B cell (primary cell): ENCODE measurements around the gene KLF11. TPM values are rescaled to one million over a fixed set of nuclear protein-coding genes. Genes with fewer than 3 reads are reported as not detected.

Source experiments
- ATAC-seq: fragments of 200-7000 bp; cut with Tn5 transposase; one replicate; pipeline ENCODE4 v1.10.0; 2021; ENCODE audit warnings: low read depth, mild to moderate bottlenecking, moderate number of reproducible peaks, moderate library complexity
- CTCF ChIA-PET: fragments of 350-600 bp; sonication (Branson Sonifier 250); formaldehyde crosslinking; loops from one replicate; lab custom pipeline; 2021; ENCODE audit warnings: antibody characterized with exemption, inconsistent platforms; lab: Charles Lee
- POLR2A ChIA-PET: fragments of 350-600 bp; sonication (Branson Sonifier 250); formaldehyde crosslinking; loops from one replicate; lab custom pipeline; 2021; ENCODE audit warnings: antibody characterized with exemption; lab: Charles Lee
- DNase-seq: peaks from one replicate; pipeline ENCODE4 v3.0.0; 2013
- H2AFZ ChIP-seq: 2 replicates; pipeline ENCODE4 v1.6.1; 2012; ENCODE audit warnings: mild to moderate bottlenecking, low read depth, low read length; ENCODE audit not compliant: insufficient read depth, poor library complexity, severe bottlenecking
- H3K27ac ChIP-seq, 2 donors: 1 replicate in 1 of 2; 2 replicates in 1 of 2; pipeline ENCODE4 v1.5.1; 2012 to 2013; ENCODE audit warnings: low read length in 2 of 2, mild to moderate bottlenecking in 2 of 2, moderate library complexity in 1 of 2
- H3K27me3 ChIP-seq, 4 experiments: fragments of 200-600 bp in 1 of 4; sonication (generic) in 1 of 4; replicated peaks in 1 of 4; 1 replicate in 2 of 4; 2 replicates in 2 of 4; pipeline versions ENCODE4 v1.6.1 to v1.7.0; 2013 to 2016; ENCODE audit warnings: low read length in 3 of 4, mild to moderate bottlenecking in 2 of 4, mixed read lengths in 1 of 4, moderate library complexity in 1 of 4; ENCODE audit not compliant: insufficient read depth in 4 of 4, control insufficient read depth in 3 of 4; ENCODE audit errors: control extremely low read depth in 1 of 4
- H3K36me3 ChIP-seq, 2 experiments: replicated peaks in 1 of 2; 1 replicate in 1 of 2; 2 replicates in 1 of 2; pipeline versions ENCODE4 v1.6.1 to v1.7.1; 2013; ENCODE audit warnings: low read length in 1 of 2; ENCODE audit not compliant: insufficient read depth in 2 of 2, control insufficient read depth in 1 of 2; ENCODE audit errors: control extremely low read depth in 1 of 2, extremely low read depth in 1 of 2
- H3K4me1 ChIP-seq, 2 donors: fragments of 200-600 bp in 1 of 2; sonication (generic) in 1 of 2; 1 replicate in 1 of 2; 2 replicates in 1 of 2; pipeline versions ENCODE4 v1.5.1 to v1.6.1; 2013 to 2017; ENCODE audit warnings: low read length in 2 of 2; ENCODE audit not compliant: control insufficient read depth in 2 of 2, insufficient read depth in 2 of 2
- H3K4me2 ChIP-seq: replicated peaks from 2 replicates; pipeline ENCODE3; 2012; ENCODE audit warnings: mild to moderate bottlenecking, low read depth, low read length; ENCODE audit not compliant: poor library complexity, severe bottlenecking
- H3K4me3 ChIP-seq, 5 experiments: fragments of 200-600 bp in 1 of 5; sonication (generic) in 1 of 5; 1 replicate in 3 of 5; 2 replicates in 2 of 5; pipeline versions ENCODE4 v1.5.1 to v1.7.0; 2011 to 2016; ENCODE audit warnings: low read length in 4 of 5, mild to moderate bottlenecking in 4 of 5, low read depth in 2 of 5, control low read depth in 1 of 5, moderate library complexity in 1 of 5; ENCODE audit not compliant: insufficient read depth in 1 of 5; ENCODE audit errors: control extremely low read depth in 1 of 5, extremely low read depth in 1 of 5
- H3K79me2 ChIP-seq: fragments of 200-600 bp; sonication (generic); one replicate; pipeline ENCODE4 v1.6.0; 2016; ENCODE audit warnings: low read length; ENCODE audit not compliant: control insufficient read depth, insufficient read depth
- H3K9ac ChIP-seq: fragments of 200-600 bp; sonication (generic); 2 replicates; pipeline ENCODE4 v1.6.1; 2017; ENCODE audit warnings: mild to moderate bottlenecking, low read length, moderate library complexity
- H3K9me3 ChIP-seq, 3 donors: one replicate each; pipeline versions ENCODE4 v1.6.1 to v1.7.1; 2013; ENCODE audit warnings: low read length in 2 of 3; ENCODE audit not compliant: control insufficient read depth in 2 of 3, insufficient read depth in 1 of 3; ENCODE audit errors: control extremely low read depth in 1 of 3
- H4K20me1 ChIP-seq: 2 replicates; pipeline ENCODE4 v1.6.0; 2012; ENCODE audit warnings: mild to moderate bottlenecking, low read length; ENCODE audit not compliant: insufficient read depth, control insufficient read depth, poor library complexity, severe bottlenecking
- H3K27ac Mint-ChIP-seq: one replicate; pipeline ENCODE4 v1.8.0; 2021; ENCODE audit warnings: mixed read lengths
- H3K27me3 Mint-ChIP-seq: one replicate; pipeline ENCODE4 v1.8.0; 2021; ENCODE audit warnings: mixed read lengths
- H3K4me1 Mint-ChIP-seq: one replicate; pipeline ENCODE4 v1.8.0; 2021; ENCODE audit warnings: mixed read lengths
- H3K4me3 Mint-ChIP-seq: one replicate; pipeline ENCODE4 v1.8.0; 2021; ENCODE audit warnings: mixed read lengths
- H3K9me3 Mint-ChIP-seq: one replicate; pipeline ENCODE4 v1.8.0; 2022; ENCODE audit warnings: mixed read lengths; ENCODE audit not compliant: insufficient read depth
- EZH2 ChIP-seq: IDR thresholded peaks from 2 replicates; pipeline ENCODE4 v1.6.1; 2012; ENCODE audit warnings: borderline replicate concordance, low read depth, mild to moderate bottlenecking, moderate library complexity, low read length; ENCODE audit not compliant: insufficient read depth, poor library complexity, severe bottlenecking
- WGBS: methylation state at CpG from one replicate; pipeline ENCODE4 v1.1.5; 2013; ENCODE audit warnings: missing lambda C conversion rate; ENCODE audit not compliant: insufficient coverage; 5-methylcytosine and 5-hydroxymethylcytosine counted together
- intact Hi-C: fragments of 100-400 bp; cut with micrococcal nuclease; formaldehyde crosslinking; loops from one replicate; pipeline ENCODE4 v1.10.0; 2022
- polyA plus RNA-seq: library from polyadenylated mRNA; depleted of rRNA; stranded (reverse); fragments of >200 nt; gene quantifications from 2 replicates; pipeline ENCODE4 v1.2.3, GENCODE V29; 2012
- total RNA-seq, 2 donors: library from RNA; stranded (reverse); fragments of 120-200 nt in 1 of 2; gene quantifications; 1 replicate in 1 of 2; 2 replicates in 1 of 2; pipeline versions ENCODE4 v1.2.3 to v1.2.4, GENCODE V29; 2013 to 2022
- TF ChIP-seq, protein P1 (sequence below): fragments of 200-600 bp; IDR thresholded peaks from one replicate; pipeline ENCODE4 v1.8.0; 2022; ENCODE audit warnings: antibody characterized with exemption, mild to moderate bottlenecking

Gene KLF11
- total and polyA plus RNA-seq, 2 donors (not counting 1 experiment from before 2014, with no cell fraction given): 20.8 to 48.4 TPM

DNA sequence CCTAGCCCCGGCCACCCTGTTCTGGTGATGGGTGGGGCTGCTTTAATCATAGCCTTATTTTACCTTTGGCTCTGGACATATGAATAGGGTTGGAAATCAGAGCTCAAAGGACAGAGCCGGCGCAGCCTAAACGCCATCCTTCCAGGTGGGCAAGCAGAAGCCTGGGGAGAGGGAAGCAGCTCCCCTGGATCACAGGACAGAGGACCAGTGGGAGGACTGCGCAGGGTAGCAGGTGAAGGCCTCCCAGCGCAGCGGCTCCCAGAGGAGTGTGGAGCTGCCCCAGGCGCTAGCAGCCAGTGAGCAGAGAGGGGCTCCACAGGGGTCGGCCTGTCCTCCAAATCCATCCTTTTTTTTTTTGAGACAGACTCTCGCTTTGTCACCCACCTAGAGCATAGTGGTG lies 53.3 kb downstream of the KLF11 start:
- intact Hi-C loops: loop anchor here (1.0 kb wide), 1 partner anchor 24 kb away; no protein-coding TSS in a partner anchor
- CTCF ChIA-PET: interaction anchor here (0.6 to 12.9 kb wide), 14 partner anchors 9 to 567 kb away, joined by 3 to 143 read pairs (median 4); no protein-coding TSS in a partner anchor
- WGBS: 92% methylated on average over 10 of the region's 10 CpGs
- Histone ChIP-seq H3K9ac (no peak overlapping the region), H3K4me3 (no peak overlapping the region), H3K36me3 (no peaks in the 10 kb centered on the region), H3K27ac (no peak overlapping the region), H3K9me3 (peaks cover 0 to 10% (median 4%) of the 10 kb centered on the region in 3 donors), H3K4me1 (peaks cover under 1 to 2% of the 10 kb centered on the region in 2 donors), H4K20me1 (no peaks in the 10 kb centered on the region), H3K4me2 (no peak overlapping the region), H3K27me3 (peaks cover 0 to 38% (median 8%) of the 10 kb centered on the region in 4 experiments), H2AFZ (no peak overlapping the region), H3K79me2 (no peaks in the 10 kb centered on the region)
- POLR2A ChIA-PET: no interaction called here
- Mint-ChIP-seq H3K4me1 (peaks cover 3% of the 10 kb centered on the region), H3K9me3 (no peaks in the 10 kb centered on the region), H3K27me3 (peaks cover 39% of the 10 kb centered on the region), H3K4me3 (no peak overlapping the region), H3K27ac (no peak overlapping the region)
- ATAC-seq (no peak), DNase-seq (no peak)
- TF ChIP-seq, protein P1, sequence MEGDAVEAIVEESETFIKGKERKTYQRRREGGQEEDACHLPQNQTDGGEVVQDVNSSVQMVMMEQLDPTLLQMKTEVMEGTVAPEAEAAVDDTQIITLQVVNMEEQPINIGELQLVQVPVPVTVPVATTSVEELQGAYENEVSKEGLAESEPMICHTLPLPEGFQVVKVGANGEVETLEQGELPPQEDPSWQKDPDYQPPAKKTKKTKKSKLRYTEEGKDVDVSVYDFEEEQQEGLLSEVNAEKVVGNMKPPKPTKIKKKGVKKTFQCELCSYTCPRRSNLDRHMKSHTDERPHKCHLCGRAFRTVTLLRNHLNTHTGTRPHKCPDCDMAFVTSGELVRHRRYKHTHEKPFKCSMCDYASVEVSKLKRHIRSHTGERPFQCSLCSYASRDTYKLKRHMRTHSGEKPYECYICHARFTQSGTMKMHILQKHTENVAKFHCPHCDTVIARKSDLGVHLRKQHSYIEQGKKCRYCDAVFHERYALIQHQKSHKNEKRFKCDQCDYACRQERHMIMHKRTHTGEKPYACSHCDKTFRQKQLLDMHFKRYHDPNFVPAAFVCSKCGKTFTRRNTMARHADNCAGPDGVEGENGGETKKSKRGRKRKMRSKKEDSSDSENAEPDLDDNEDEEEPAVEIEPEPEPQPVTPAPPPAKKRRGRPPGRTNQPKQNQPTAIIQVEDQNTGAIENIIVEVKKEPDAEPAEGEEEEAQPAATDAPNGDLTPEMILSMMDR: no peak
- no peak for TF ChIP-seq EZH2

DNA sequence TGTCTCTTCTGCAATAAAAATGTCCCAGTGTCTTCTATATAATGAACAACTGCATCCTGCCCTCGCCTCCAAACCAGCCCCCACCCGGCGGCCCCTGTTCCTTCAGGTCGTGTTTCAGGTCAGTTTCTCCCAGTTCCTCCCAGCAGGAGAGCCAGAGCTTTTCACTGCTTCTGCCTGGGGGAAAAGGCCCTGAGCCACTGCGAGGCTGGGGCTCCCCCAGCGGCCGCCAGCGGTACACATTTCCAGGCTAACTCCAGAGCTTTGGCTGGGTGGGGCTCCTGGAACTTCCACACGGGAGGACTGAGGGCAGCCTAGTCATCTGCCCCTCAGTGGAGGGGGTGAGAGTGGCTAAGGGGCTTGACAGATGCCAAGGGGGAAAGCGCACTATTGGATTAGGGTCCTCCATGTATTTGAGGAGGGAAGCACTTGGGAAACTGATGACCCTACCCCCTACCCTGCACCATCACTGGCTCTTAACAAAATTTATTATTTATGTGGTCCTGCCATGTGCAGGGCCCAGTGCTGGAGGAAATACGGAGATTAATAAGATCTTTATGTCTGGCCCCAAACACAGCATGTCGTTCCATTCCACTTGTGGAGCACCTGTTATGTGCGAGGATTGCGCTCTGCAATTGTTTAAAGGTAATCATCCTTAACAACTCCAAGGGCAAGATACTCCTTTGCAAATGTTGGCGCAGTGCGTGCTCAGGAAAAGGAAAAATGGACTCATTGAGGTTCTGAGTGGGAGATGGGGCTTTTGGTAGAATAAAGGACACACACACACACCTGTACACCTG lies 54.2 kb downstream of the KLF11 start:
- Mint-ChIP-seq H3K27ac (peak overlapping the region; percentile 20), H3K4me3 (no peak overlapping the region), H3K27me3 (peaks cover 31% of the 10 kb centered on the region), H3K9me3 (no peaks in the 10 kb centered on the region), H3K4me1 (peaks cover 2% of the 10 kb centered on the region)
- no peak overlapping the region for H2AFZ ChIP-seq
- peaks cover 0 to 29% (median 7%) of the 10 kb centered on the region in 4 experiments for H3K27me3 ChIP-seq
- no peak overlapping the region for H3K4me3 ChIP-seq
- no peaks in the 10 kb centered on the region for H4K20me1 ChIP-seq
- no peaks in the 10 kb centered on the region for H3K36me3 ChIP-seq
- ChIA-PET CTCF (interaction anchor here (0.6 to 12.9 kb wide), 20 partner anchors 10 to 566 kb away, joined by 3 to 143 read pairs (median 4); no protein-coding TSS in a partner anchor), POLR2A (no interaction called here)
- TF ChIP-seq, protein P1: peak; percentile 85
- no peak for TF ChIP-seq EZH2
- no peaks in the 10 kb centered on the region for H3K79me2 ChIP-seq
- H3K9me3 ChIP-seq: peaks cover 0 to 4% (median 0%) of the 10 kb centered on the region in 3 donors
- no peak overlapping the region for H3K4me2 ChIP-seq
- WGBS: 18% methylated on average over 11 of the region's 16 CpGs
- intact Hi-C loops: loop anchor here (1.0 kb wide), 1 partner anchor 25 kb away; no protein-coding TSS in a partner anchor
- DNase-seq: peak; percentile 47
- H3K9ac ChIP-seq: no peak overlapping the region
- H3K4me1 ChIP-seq: no peaks in the 10 kb centered on the region
- ATAC-seq: peak; percentile 82
- no peak overlapping the region for H3K27ac ChIP-seq
